ENCODE measurements around the gene GRAMD1C.

Gene GRAMD1C

DNA sequence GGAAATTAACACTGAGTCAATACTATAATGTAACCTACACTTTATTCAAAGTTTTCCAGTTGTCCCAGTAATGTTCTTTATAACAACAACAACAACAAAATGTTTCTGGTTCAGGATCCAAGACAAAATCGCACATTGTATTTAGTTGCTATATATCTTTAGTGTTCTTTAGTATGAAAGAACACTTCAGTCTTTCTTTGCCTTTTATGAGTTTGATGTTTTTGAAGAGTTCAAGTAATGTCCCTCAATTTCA lies 7.6 kb upstream of the GRAMD1C start:
- peak overlapping the region; percentile 46 for H3K4me2 ChIP-seq (ENCODE audit: low read length)
- no peak overlapping the region for H2AFZ ChIP-seq (ENCODE audit: low read length)

DNA sequence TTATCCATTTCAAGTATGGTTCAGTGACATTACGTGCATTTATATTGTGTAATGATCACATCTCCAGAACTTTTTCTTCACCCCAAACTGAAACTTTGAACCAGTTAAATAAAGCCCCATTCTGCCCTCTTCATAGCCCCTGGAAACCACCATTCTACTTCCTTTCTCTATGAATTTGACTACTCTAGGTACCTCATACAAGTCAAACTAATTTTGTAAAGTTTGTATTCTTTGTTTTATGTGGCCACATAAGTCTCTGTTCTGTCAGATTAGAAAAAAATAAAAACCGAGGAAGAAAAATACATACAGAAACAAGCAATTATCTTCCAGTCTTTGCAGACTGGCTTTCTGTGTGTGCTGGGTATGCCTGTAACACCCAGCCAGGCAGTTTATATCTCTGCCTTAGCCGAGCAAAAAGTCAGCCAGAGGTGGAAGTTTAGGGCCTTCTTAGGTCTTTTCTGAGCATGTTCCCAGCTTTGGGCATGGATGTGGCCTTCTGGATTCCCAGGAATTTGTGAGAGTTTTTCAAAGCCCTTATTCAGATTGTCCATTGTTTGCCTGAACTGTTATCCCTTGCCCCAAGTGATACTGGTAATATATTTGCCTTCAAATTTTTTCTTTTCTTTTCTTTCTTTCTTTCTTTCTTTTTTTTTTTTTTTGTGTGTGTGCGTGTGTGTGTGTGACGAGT lies 6.0 kb upstream of the GRAMD1C start:
- H3F3A ChIP-seq (ENCODE audit: insufficient read depth, low read length) = no peaks in the 10 kb centered on the region
- H3K27me3 ChIP-seq (ENCODE audit: insufficient read depth, low read length) = no peaks in the 10 kb centered on the region
- TF ChIP-seq, protein P1, sequence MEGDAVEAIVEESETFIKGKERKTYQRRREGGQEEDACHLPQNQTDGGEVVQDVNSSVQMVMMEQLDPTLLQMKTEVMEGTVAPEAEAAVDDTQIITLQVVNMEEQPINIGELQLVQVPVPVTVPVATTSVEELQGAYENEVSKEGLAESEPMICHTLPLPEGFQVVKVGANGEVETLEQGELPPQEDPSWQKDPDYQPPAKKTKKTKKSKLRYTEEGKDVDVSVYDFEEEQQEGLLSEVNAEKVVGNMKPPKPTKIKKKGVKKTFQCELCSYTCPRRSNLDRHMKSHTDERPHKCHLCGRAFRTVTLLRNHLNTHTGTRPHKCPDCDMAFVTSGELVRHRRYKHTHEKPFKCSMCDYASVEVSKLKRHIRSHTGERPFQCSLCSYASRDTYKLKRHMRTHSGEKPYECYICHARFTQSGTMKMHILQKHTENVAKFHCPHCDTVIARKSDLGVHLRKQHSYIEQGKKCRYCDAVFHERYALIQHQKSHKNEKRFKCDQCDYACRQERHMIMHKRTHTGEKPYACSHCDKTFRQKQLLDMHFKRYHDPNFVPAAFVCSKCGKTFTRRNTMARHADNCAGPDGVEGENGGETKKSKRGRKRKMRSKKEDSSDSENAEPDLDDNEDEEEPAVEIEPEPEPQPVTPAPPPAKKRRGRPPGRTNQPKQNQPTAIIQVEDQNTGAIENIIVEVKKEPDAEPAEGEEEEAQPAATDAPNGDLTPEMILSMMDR (IDR thresholded peaks at IDR 0.05; ENCODE audit: low read length) = no peak
- H3K4me3 ChIP-seq (ENCODE audit: low read depth, low read length, poor library complexity, severe bottlenecking) = no peak overlapping the region
- no peak overlapping the region for H3K4me2 ChIP-seq (ENCODE audit: low read length)
- H3K79me2 ChIP-seq (ENCODE audit: insufficient read depth, low read length) = no peaks in the 10 kb centered on the region
- no peaks in the 10 kb centered on the region for H3K9me2 ChIP-seq (ENCODE audit: low read depth, low read length)
- peak overlapping the region; percentile 9; the same call in 1 of the 2 replicates for H3K9ac ChIP-seq (ENCODE audit: low read length)
- H4K20me1 ChIP-seq (ENCODE audit: insufficient read depth, low read length) = no peaks in the 10 kb centered on the region
- peaks cover 58% of the 10 kb centered on the region for H3K4me1 ChIP-seq (ENCODE audit: insufficient read depth, low read length, severe bottlenecking)
- peak overlapping the region; percentile 94 for H3K27ac ChIP-seq (ENCODE audit: low read depth, low read length, poor library complexity, severe bottlenecking)
- H3K36me3 ChIP-seq (ENCODE audit: insufficient read depth, low read length) = 0 out of 2 replicates have a peak, but pooled peaks cover 7% of the 10 kb centered on the region
- no peak overlapping the region for H2AFZ ChIP-seq (ENCODE audit: low read length)
- peaks cover 8% of the 10 kb centered on the region for H3K9me3 ChIP-seq (ENCODE audit: low read length)

More for the DNA sequence above, 7.6 kb upstream of the GRAMD1C start:
- H3F3A ChIP-seq (ENCODE audit: insufficient read depth, low read length) = no peaks in the 10 kb centered on the region
- H3K9me2 ChIP-seq (ENCODE audit: low read depth, low read length) = no peaks in the 10 kb centered on the region
- peaks cover 58% of the 10 kb centered on the region for H3K4me1 ChIP-seq (ENCODE audit: insufficient read depth, low read length, severe bottlenecking)
- no peak overlapping the region for H3K9ac ChIP-seq (ENCODE audit: low read length)
- H3K27me3 ChIP-seq (ENCODE audit: insufficient read depth, low read length) = no peaks in the 10 kb centered on the region
- no peaks in the 10 kb centered on the region for H4K20me1 ChIP-seq (ENCODE audit: insufficient read depth, low read length)
- H3K27ac ChIP-seq (ENCODE audit: low read depth, low read length, poor library complexity, severe bottlenecking) = peak overlapping the region; percentile 94
- TF ChIP-seq EZH2 (IDR thresholded peaks at IDR 0.05; ENCODE audit: borderline replicate concordance, low read length) = no peak
- TF ChIP-seq, protein P1 (IDR thresholded peaks at IDR 0.05; ENCODE audit: low read length) = no peak
- H3K79me2 ChIP-seq (ENCODE audit: insufficient read depth, low read length) = no peaks in the 10 kb centered on the region
- 0 out of 2 replicates have a peak, but pooled peaks cover 7% of the 10 kb centered on the region for H3K36me3 ChIP-seq (ENCODE audit: insufficient read depth, low read length)
- H3K9me3 ChIP-seq (ENCODE audit: low read length) = peaks cover 8% of the 10 kb centered on the region
- H3K4me3 ChIP-seq (ENCODE audit: low read depth, low read length, poor library complexity, severe bottlenecking) = peak overlapping the region; percentile 35

DNA sequence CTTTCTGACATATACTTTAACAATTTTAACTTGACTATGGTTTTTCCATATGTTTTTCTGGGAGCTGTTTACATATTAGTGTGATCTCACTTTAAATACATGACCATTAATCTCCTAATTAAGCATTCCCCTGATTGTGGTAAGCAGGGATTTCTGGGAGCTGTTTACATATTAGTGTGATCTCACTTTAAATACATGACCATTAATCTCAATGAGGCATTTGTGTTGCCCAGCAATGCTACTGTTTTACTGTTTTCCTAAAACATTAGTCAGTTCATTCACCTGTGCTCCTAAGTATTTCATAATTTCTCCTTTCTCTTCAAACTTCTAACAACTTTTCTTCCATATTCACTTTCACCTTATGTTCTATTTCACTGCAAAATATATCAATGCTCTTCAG lies 3.6 kb upstream of the GRAMD1C start:
- H3K4me1 ChIP-seq (ENCODE audit: insufficient read depth, low read length, severe bottlenecking) = peaks cover 56% of the 10 kb centered on the region
- peak overlapping the region; percentile 18 for H3K27ac ChIP-seq (ENCODE audit: low read depth, low read length, poor library complexity, severe bottlenecking)
- no peaks in the 10 kb centered on the region for H4K20me1 ChIP-seq (ENCODE audit: insufficient read depth, low read length)
- H3K79me2 ChIP-seq (ENCODE audit: insufficient read depth, low read length) = no peaks in the 10 kb centered on the region
- no peak overlapping the region for H3K4me2 ChIP-seq (ENCODE audit: low read length)
- H3K27me3 ChIP-seq (ENCODE audit: insufficient read depth, low read length) = no peaks in the 10 kb centered on the region
- TF ChIP-seq EZH2 (IDR thresholded peaks at IDR 0.05; ENCODE audit: borderline replicate concordance, low read length) = no peak
- TF ChIP-seq, protein P1 (IDR thresholded peaks at IDR 0.05; ENCODE audit: low read length) = no peak
- no peak overlapping the region for H3K4me3 ChIP-seq (ENCODE audit: low read depth, low read length, poor library complexity, severe bottlenecking)
- H3K9me2 ChIP-seq (ENCODE audit: low read depth, low read length) = no peaks in the 10 kb centered on the region
- peaks cover 8% of the 10 kb centered on the region for H3K9me3 ChIP-seq (ENCODE audit: low read length)
- 0 out of 2 replicates have a peak, but pooled peaks cover 7% of the 10 kb centered on the region for H3K36me3 ChIP-seq (ENCODE audit: insufficient read depth, low read length)
- no peaks in the 10 kb centered on the region for H3F3A ChIP-seq (ENCODE audit: insufficient read depth, low read length)
- H3K9ac ChIP-seq (ENCODE audit: low read length) = no peak overlapping the region
- no peak overlapping the region for H2AFZ ChIP-seq (ENCODE audit: low read length)
